HG03521 (cell line): ENCODE measurements around the gene CALML3.
"Not testable (repeated sequence)": the region's sequence is repeated elsewhere in the genome, so short reads cannot be mapped to it uniquely, and the experiment has no call there.

Experiments
- ATAC-seq: cut with Tn5 transposase; IDR thresholded peaks from one replicate; pipeline ENCODE4 v1.9.1; 2021; ENCODE audit warnings: mild to moderate bottlenecking, moderate library complexity; ENCODE audit not compliant: unreplicated experiment

CALML3 gene

DNA sequence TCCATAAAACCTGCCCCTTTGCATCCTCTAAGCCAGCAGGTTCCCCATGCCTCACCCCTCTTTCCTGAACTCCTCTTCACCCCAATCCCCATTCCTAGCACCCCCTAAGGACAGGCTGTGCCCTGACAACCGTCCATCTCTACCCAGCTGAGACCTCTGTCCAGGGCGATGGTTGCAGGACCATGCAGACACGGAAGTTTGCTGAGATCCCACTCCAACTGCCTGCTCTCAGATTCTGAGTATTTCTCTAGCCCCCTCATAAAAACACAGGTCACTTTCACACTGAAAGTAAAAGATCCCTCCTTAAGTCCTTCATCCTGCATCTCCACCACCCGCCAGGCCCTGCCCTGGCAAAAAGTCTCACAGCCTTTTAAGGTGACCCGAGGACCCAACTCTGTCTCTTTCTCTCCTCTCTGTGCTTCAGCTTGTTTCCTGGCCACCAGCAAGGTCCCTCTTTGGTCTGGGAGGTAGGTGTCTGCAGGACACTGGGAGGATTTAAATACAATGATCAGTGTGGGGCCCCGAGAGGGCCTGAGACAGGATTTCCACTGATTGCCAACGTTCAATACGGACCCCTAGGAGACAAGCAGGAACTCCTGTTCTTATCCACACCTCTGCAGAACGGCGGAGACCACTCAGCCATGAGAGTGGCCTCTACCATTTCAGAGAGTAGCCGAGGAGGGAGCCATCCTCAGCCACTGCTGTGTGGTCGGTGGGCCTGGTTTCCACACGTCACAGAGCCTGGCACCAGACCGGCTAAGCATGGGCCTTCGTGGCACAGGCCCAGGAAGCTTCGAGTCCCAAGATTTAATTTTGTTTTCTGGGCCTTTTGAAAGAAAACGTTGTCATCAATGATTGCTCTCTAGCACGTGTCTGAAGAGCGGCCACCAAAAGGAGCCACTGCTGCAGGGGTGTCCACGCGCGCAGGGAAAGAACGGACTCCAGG lies 27.9 kb downstream of the CALML3 start:
- ATAC-seq, result no peak

DNA sequence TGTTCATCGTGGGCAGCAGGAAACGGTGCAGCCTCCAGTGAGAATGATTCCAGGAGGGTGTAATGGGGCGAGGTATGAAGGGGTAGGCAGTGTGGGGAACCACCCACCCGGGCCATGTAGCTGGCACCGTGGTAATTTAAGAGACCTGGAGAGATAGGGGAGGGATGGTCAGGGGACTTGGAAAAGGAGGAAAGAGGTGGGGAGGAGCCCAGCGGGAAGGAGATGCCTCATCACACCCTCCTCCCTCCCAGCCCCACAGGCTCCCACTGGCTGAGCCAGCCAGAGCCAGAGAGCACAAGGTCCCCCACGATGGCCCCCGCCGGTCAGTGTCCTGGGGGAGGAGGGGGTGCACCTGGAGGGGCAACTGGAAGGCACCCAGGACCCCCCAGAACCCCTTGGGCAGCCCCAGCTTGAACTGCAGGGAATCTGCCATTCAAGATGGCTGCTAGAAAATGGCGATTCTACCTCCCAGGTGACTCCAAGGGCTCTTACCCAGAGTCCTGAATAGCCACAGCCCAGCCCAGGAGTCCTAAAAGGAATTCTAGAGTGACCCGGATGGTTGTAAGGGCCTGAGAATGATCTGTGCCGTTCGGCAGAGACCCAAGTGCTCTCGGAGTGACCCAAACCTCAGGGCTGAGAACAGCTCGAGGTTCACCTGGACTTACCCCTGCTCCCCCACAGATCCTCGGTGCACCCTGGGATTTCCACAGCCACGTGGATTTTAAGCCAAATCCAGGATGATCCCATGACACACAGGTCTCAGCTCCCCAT lies 28.8 kb downstream of the CALML3 start:
- ATAC-seq, result no peak

DNA sequence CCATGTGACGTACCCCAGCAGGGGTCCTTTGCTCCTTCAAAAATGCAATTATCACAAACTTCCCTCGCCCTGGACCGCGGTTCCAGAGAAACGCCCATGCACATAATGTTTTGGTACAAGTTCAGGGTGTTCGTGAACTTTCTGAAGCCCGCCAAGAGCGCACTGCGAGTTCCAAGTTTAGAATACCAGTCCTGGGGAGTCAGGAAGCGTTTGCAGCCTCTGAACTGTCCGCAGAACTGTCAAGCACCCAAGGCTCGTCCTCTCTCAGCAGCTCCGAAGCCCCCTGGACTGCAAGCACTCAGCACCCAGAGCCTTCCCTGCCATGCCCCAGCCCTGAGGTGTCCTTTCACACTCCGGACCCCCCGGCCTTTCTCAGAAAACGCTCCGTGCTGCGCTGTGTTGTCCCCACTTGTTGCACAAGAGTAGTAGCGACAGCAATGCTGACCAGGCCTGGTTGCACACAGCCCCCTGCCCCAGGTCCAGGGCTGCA lies 30.3 kb downstream of the CALML3 start:
- no peak for ATAC-seq

DNA sequence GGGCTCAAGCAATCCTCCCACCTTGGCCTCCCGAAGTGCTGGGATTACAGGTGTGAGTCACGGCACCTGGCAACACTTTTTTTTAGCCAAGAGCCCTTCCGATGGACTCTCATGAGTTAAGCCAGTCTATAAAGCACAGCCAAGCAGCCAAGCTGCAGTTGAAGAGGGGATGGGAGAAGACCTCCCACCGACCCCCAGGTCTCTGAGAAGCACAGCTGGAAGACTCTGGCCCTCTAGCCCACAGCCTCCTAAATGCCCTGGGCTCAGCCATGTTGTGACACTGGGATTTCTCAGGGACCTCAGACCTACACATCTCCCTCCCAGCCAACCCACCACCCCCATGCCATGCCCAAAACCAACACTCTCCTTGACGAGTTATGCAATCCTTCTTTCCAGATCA lies 31.1 kb downstream of the CALML3 start:
- no peak for ATAC-seq

DNA sequence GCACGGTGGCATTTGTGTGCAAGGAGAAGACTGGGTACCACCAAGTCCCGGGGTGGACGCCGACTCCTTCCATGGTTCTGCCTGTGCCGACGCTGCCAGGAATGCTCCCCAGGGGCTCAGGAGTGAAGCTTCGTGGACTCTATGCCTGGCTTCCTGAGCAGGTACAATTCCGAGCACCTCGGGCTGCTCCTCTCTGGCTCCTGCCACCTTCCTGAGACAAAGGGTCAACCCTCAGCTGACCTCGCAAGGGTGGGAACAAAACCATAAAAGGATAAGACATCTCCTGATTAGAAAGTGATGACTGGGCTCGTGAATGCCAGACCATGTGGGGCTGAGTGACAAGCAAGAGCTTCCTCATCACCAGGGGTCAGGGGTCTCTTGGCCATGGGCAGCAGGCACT lies 31.8 kb downstream of the CALML3 start:
- no peak for ATAC-seq

DNA sequence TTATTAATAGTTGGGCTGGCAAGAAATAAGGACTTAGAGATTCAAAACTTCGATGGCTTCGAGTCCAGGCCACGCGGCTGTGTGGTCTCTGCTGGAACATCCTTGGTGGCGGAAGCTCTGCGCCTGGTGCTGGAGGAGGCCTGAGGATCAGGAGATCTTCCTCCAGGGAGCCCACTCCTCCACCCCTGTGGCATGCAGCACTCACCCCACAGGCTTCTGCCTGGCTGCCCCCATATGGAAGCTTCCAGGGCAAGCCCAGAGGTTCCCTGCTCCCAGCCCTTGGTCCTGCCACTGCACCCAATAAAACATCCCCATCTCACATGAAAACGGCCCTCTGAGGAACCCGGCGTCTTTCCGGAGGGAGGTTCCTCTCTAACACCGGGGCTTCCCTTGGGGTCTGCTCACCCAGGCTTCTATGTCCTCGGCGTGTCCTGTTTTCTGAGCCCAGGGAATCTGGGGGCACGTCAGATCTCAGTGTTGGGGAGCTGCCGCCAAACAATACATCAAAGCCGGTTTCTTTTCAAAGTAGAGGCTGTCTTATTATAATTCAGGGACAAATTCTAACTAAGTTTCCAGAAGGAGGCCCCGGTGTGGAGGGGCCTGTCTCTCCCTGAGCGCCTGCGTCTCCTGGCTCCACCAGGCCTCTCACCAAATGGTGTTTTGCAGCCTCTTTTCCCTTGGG lies 32.4 kb downstream of the CALML3 start:
- no peak for ATAC-seq

DNA sequence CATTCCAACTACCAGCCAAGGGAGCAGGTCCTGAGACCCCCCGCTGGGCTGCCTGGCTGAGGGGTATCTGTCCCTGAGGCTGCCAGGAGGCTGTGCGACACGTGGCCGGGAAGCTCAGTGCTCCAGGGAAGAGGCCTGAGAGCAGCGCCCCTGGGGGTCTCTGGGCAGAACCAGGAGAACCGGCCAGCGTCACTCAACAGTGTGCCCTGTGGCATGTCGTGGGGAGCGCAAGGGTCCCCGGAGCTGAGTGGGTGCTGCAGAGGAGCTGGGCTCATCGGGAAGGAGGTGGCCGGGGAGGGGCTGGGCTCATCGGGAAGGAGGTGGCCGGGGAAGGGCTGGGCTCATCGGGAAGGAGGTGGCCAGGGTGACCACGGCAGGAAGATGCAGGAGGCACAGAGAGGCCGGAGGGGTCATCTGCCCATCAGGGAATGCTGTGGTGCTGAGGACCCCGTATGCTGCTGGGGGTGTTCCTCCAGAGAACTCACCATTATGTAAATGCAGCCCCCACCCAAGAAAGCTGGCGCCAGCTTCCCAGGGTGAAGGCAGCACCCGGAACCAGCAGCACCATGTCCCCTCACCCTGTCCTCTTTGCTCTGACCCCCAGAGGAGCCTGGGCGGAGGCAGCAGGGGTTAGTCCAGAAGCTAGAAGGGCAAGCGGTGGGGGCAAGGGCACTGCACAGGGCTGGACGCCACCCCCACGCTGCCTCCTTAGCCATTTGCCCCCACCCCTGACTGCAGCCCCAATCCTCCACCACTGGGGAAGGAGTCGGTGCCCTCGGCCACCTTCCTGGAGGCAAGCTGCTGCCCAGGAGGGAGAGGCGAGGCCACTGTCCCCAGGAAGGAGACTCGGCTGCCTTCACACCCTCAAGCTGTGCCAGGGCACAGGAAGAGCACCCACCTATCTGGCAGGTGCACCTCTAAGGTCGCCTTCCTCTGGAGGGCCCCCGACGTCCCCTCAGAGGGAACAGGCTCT lies 33.3 kb downstream of the CALML3 start:
- ATAC-seq, result no peak

DNA sequence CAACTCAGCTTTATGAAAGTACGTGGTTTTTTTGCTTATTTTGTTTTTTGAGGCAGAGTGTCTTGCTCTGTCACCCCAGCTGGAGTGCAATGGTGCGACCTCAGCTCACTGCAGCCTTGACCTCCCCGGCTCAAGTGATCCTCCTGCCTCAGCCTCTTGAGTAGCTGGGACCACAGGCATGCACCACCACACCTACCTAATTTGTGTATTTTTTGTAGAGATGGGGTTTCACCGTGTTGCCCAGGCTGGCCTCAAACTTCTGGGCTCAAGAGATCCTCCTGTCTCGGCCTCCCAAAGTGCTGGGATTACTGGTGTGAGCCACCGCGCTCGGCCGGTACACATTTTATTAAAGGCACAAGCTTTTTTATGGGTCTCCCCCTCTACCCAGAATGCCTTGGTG lies 34.3 kb downstream of the CALML3 start:
- ATAC-seq, result not testable (repeated sequence)

DNA sequence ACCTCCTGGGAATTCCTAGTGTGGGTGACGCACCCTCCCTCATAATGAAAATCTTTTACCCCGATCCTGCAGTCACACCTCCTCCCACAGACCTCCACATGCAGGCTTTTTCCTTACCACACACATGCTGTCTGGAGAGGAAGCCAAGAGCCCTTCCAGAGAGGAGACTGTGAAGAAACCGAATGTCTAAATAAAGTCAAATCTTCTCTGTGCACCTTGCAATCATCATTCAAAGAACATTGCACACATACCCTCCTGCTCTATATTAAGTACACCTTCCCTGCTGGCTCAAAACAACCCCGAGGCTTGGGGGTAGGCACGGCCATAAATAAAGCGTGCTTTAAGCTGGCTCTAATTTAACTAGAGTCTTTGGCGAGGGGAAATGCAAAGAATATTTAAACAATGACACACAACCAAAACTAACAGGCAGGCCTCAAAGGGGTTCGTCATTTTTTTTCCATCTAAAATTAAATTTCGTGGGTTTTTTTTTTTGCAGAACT lies 34.9 kb downstream of the CALML3 start:
- no peak for ATAC-seq

DNA sequence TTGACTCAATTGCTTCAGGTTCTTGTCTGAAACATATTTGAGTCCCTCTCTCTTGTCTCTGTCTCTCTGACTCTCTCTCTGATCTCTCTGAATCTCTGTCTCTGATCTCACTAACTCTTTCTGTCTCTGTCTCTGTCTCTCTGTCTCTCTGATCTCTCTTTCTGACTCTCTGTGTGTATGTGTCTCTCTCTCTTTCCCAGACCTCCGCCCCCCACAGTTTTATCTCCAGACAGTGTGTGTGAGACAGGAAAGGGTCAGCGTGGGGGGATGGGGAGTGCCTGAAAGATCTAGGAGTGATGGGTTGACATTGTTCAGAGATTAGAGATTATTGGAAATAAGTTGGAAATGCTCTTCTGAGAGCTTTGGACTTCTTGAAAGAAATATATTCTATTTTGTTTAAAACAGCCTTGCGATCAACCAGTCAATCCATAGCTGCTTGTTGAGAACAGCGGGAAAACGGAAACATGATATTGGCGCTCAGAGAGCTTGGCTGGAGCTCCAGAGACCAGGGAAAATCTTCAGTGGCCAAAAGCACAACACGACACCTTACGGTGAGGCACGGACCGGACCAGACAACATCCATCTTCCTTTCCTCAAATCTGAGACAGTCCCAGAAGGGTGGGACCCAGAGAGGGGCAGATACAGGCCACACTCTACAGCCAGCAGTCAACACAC lies 35.5 kb downstream of the CALML3 start:
- ATAC-seq, result no peak

DNA sequence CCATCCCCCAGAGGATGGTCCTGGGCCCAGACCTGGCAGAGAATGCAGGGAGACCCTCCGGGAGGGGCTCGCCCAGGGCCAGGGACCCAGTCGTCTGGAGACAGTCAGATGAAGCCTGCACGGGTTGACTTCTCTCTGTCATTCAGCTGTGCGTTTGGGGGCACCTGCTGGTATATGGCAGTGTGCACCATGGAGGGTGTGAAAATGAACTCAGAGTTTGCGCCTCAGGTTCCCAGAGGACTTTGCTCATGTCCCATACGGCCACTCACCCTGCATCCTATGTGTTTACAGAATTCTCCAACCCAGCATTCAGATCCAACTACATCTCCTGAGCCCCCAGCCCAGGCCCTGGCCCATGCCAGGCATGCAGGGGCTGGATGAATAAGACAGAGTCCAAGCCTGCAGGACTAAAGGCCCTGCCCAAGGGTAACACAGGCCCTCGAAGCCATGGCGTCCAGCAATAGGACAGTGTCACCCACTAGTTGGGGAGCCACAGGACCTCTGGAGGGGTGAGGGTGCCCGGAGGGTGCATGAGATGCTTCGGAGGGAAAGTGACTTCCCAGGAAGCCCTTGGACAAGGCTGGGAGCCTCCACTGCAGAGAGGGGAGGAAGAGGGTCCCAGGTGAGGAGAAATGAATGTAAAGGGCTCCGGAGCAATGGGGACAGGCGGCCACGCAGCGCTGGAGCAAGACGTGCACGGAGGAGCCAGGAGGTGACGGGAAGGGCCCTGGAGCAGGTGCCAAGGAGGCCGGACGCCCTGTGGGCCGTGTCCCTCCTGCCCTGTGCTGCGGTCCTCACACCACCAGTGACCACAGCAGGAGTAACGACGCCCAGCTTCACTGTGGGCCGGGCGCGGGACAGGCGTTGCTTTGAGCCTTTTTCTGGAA lies 36.3 kb downstream of the CALML3 start:
- ATAC-seq, result no peak

DNA sequence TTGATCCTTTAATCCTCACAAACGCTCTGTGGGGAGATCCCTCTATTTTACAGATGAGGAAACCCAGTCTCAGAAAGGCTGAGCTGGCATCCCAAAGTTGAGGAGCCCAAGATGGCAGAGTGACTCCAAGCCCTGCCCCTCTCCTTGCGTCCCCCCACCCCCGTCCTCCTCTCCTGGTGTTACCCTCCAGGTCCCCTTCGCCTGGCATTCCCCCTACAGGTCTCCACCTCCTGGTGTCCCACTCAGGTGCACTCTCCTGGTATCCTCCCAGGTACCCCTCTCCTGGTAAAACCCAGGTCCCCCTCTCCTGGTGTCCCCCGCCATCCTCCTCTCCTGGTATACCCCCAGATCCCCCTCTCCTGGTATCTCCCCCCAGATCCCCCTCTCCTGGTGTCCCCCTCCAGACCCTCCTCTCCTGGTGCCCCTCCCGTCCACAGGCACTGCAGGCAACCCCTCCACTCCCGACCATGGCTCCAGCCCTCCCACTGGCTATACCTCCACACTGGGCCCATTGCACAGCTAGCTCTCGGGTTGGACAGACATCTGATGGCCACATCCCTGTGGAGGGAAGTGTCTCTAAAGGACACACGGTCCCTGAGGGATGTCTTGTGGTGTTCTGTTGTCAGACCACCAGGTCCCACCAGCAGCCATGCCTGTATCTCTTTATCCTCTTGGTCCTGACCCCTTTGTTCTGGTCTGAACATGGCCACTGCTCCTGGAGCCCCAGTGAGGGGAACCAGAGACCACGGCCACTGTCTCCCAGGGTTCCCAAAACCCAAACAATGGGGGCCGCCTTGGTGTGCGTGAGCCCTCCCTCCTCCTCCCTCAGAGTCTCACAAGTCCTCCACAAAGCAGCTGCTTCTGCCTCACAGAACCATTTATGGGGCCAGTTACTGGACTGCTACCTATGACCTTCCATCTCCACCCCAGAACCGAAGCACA lies 37.2 kb downstream of the CALML3 start:
- ATAC-seq, result no peak

DNA sequence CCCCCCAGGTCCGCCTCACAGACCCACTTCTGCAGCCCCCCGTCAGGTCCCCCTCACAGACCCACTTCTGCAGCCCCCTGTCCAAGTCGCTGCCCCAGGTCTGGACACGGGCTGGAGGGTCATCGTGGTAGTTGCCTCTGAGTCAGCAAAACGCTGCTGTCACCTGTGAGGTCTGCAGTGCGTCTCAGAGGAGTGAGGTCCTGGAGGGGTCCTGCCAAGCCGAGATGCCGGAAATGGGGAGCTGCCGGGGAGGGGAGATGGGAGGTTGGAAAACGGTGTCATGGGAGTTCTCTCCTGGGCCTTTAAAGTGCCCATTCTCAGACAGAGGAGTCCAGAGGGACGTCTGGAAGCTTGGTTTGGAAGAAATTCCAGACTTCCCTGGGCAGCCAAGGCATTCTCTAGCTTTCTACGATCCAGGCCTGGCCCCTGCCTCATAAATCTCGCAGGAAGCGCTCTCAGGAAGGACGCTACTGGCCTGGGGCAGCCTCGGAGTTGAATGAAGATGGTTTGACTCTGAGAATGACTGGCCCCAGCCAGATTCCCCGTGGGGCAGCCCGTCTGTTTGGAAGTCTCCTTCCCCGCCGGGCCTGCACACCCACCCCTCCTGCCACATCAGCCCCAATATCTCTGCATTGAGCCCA lies 38.7 kb downstream of the CALML3 start:
- ATAC-seq, result no peak

DNA sequence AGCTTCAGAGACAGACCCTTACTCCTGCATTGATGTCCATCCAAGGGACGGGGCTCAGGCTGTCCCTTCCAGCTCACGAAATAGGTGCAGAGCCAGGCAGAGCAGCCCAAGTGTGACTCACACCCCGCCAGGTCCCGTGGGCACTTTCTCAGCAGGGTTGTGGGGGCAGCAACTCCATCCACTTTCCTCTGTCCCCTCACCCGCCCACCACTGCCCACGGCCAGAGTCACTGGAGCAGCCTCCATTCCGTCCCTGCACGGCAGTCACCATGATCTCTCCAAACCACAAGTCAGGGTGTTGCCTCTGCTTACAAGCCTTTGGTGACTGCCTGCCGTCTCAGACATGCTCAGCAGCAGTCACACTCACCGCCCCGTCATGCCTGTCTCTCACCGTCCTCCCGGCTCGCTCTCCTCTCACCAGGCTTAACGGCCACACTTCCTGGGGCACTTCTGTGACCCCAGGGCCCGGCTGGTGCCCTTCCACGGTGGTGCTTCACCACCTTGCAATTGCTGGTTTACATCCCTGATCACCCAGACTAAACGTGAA lies 39.3 kb downstream of the CALML3 start:
- no peak for ATAC-seq

DNA sequence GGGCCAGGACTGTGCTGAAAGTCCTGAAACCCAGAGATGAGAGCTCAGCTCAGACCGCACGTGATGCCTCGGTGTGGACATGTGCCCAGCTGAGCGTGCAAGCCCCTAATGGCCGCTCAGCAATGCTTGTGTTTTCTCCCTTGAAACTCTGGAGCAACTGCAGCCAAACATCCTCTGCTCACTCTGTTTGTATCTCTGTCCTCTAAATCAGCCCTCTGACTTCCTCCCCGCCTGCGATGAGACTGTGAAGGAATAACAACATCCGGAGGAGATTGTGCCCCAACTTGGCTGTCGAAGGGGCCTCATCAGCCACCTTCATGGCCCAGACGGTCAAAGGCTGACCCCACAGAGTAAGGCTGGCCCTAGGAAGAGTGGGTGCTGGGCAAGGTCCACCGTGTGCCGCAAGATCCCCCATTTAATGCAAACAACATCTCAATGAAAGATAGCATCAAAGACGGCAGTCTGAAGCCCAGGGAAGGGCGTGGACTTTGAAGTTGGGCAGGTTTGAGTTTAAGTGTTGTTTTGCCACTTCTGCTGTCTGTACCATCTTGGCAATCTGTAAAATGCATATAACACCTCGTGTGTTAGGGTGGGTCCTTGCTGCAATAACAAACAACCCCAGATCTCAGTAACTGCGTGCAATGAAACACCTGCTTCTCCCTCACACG lies 39.9 kb downstream of the CALML3 start:
- no peak for ATAC-seq

DNA sequence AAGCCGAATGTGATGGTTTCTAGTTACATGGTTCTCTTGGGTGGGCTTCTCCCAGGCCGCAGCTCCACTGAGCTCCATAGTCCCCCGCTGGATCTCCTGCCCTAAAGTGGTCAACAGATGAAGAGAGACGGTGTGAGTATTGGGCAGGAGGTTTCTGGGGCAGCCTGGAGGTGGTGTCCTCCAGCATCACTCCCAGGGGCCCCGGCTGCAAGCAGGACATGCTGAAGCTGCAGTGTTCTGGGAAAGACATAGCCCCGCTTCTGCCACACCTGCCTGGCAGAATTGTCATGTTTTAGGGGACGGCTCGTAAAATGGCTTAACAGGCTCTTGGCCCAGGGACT lies 40.4 kb downstream of the CALML3 start:
- ATAC-seq, result no peak
